Endodermal cell (in vitro differentiated cells): ENCODE measurements around the gene GJC2. TPM values are rescaled to one million over a fixed set of nuclear protein-coding genes. Genes with fewer than 3 reads are reported as not detected.

Experiments used
- DNase-seq: peaks from one replicate; pipeline ENCODE4 v3.0.0-alpha.2; 2017
- H3K27ac ChIP-seq: 2 replicates; pipeline ENCODE4 v1.5.1; 2013; ENCODE audit warnings: mild to moderate bottlenecking, low read depth, low read length, moderate library complexity
- H3K27me3 ChIP-seq: 2 replicates; pipeline ENCODE4 v1.6.1; 2013; ENCODE audit warnings: mild to moderate bottlenecking, low read length, moderate library complexity; ENCODE audit not compliant: insufficient read depth, control insufficient read depth, poor library complexity, severe bottlenecking
- H3K36me3 ChIP-seq: 2 replicates; pipeline ENCODE4 v1.7.0; 2013; ENCODE audit warnings: mild to moderate bottlenecking, low read length, moderate library complexity; ENCODE audit not compliant: control insufficient read depth, insufficient read depth
- H3K4me1 ChIP-seq: one replicate; pipeline ENCODE4 v1.7.0; 2013; ENCODE audit warnings: low read length; ENCODE audit not compliant: control insufficient read depth, insufficient read depth
- H3K4me3 ChIP-seq: 2 replicates; pipeline ENCODE4 v1.5.1; 2013; ENCODE audit warnings: mild to moderate bottlenecking, low read length, moderate library complexity
- H3K9ac ChIP-seq: 2 replicates; pipeline ENCODE4 v1.6.1; 2013; ENCODE audit warnings: mild to moderate bottlenecking, low read length, moderate library complexity; ENCODE audit not compliant: poor library complexity, severe bottlenecking; ENCODE audit errors: extremely low read depth
- H3K9me3 ChIP-seq: 2 replicates; pipeline ENCODE4 v1.6.1; 2013; ENCODE audit warnings: mild to moderate bottlenecking, low read length, moderate library complexity; ENCODE audit not compliant: control insufficient read depth
- H3K27ac Mint-ChIP-seq: 2 replicates; pipeline ENCODE4 v1.8.0; 2020; ENCODE audit warnings: mixed read lengths
- H3K27me3 Mint-ChIP-seq: 2 replicates; pipeline ENCODE4 v1.8.0; 2021; ENCODE audit warnings: mild to moderate bottlenecking, mixed read lengths; ENCODE audit not compliant: insufficient read depth
- H3K36me3 Mint-ChIP-seq: 2 replicates; pipeline ENCODE4 v1.8.0; 2020; ENCODE audit warnings: low read depth, mixed read lengths
- H3K4me1 Mint-ChIP-seq: 2 replicates; pipeline ENCODE4 v1.8.0; 2020; ENCODE audit warnings: mixed read lengths
- H3K4me3 Mint-ChIP-seq: 2 replicates; pipeline ENCODE4 v1.8.0; 2020; ENCODE audit warnings: mild to moderate bottlenecking, moderate library complexity, mixed read lengths
- H3K9me3 Mint-ChIP-seq: 2 replicates; pipeline ENCODE4 v1.8.0; 2020; ENCODE audit warnings: mild to moderate bottlenecking, mixed read lengths
- WGBS, 2 experiments: methylation state at CpG; one replicate each; pipeline versions ENCODE4 v1.1.5 to v1.1.7; 2013; ENCODE audit warnings: missing lambda C conversion rate in 2 of 2, mixed read lengths in 1 of 2; ENCODE audit not compliant: insufficient coverage in 1 of 2, insufficient read length in 1 of 2; 5-methylcytosine and 5-hydroxymethylcytosine counted together
- total RNA-seq, 2 donors: library from RNA; stranded (reverse); fragmentation: NEBNext Ultra II Directional in 1 of 2; extraction: Animal tissue kit (Norgen Biotek cat#: 25700) in 1 of 2; gene quantifications; 2 replicates in 1 of 2; 3 replicates in 1 of 2; pipeline ENCODE4 v1.2.1, GENCODE V29; 2021
- TF ChIP-seq, protein P1 (sequence below): fragments of 200-600 bp; sonication (generic); conservative IDR thresholded peaks from 2 replicates; pipeline ENCODE4 v1.5.0; 2021; ENCODE audit warnings: antibody characterized with exemption, mild to moderate bottlenecking

Gene GJC2
- total RNA-seq, 2 donors from 2014 or later = 0.53 to 0.60 TPM

GRCh38 chr1:228147151-228147693 lies 2.5 kb upstream of the GJC2 start:
- DNase-seq = no peak
- Histone ChIP-seq H3K9me3 (no peaks in the 10 kb centered on the region), H3K27me3 (no peaks in the 10 kb centered on the region), H3K36me3 (peaks cover 4% of the 10 kb centered on the region), H3K9ac (no peak overlapping the region), H3K27ac (no peak overlapping the region), H3K4me3 (no peak overlapping the region), H3K4me1 (peaks cover 3% of the 10 kb centered on the region)
- Mint-ChIP-seq H3K4me3 (no peak overlapping the region), H3K27ac (no peak overlapping the region), H3K9me3 (no peaks in the 10 kb centered on the region), H3K27me3 (no peaks in the 10 kb centered on the region), H3K36me3 (no peaks in the 10 kb centered on the region), H3K4me1 (no peaks in the 10 kb centered on the region)
- 95 to 96% methylated on average over 12 to 20 of the region's 20 CpGs for WGBS, 2 experiments
- TF ChIP-seq, protein P1, sequence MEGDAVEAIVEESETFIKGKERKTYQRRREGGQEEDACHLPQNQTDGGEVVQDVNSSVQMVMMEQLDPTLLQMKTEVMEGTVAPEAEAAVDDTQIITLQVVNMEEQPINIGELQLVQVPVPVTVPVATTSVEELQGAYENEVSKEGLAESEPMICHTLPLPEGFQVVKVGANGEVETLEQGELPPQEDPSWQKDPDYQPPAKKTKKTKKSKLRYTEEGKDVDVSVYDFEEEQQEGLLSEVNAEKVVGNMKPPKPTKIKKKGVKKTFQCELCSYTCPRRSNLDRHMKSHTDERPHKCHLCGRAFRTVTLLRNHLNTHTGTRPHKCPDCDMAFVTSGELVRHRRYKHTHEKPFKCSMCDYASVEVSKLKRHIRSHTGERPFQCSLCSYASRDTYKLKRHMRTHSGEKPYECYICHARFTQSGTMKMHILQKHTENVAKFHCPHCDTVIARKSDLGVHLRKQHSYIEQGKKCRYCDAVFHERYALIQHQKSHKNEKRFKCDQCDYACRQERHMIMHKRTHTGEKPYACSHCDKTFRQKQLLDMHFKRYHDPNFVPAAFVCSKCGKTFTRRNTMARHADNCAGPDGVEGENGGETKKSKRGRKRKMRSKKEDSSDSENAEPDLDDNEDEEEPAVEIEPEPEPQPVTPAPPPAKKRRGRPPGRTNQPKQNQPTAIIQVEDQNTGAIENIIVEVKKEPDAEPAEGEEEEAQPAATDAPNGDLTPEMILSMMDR = no peak

GRCh38 chr1:228147768-228148167 lies 2.0 kb upstream of the GJC2 start:
- peaks cover 3% of the 10 kb centered on the region for H3K4me1 ChIP-seq
- no peaks in the 10 kb centered on the region for H3K4me1 Mint-ChIP-seq
- no peaks in the 10 kb centered on the region for H3K36me3 Mint-ChIP-seq
- H3K27ac Mint-ChIP-seq = no peak overlapping the region
- no peaks in the 10 kb centered on the region for H3K9me3 ChIP-seq
- no peaks in the 10 kb centered on the region for H3K9me3 Mint-ChIP-seq
- H3K27me3 ChIP-seq = no peaks in the 10 kb centered on the region
- H3K27me3 Mint-ChIP-seq = no peaks in the 10 kb centered on the region
- no peak overlapping the region for H3K4me3 ChIP-seq
- no peak for DNase-seq
- TF ChIP-seq, protein P1 = no peak
- no peak overlapping the region for H3K4me3 Mint-ChIP-seq
- H3K27ac ChIP-seq = no peak overlapping the region
- WGBS, 2 experiments = 92% methylated on average over 2 to 4 of the region's 4 CpGs
- no peak overlapping the region for H3K9ac ChIP-seq
- H3K36me3 ChIP-seq = peaks cover 3% of the 10 kb centered on the region

DNA sequence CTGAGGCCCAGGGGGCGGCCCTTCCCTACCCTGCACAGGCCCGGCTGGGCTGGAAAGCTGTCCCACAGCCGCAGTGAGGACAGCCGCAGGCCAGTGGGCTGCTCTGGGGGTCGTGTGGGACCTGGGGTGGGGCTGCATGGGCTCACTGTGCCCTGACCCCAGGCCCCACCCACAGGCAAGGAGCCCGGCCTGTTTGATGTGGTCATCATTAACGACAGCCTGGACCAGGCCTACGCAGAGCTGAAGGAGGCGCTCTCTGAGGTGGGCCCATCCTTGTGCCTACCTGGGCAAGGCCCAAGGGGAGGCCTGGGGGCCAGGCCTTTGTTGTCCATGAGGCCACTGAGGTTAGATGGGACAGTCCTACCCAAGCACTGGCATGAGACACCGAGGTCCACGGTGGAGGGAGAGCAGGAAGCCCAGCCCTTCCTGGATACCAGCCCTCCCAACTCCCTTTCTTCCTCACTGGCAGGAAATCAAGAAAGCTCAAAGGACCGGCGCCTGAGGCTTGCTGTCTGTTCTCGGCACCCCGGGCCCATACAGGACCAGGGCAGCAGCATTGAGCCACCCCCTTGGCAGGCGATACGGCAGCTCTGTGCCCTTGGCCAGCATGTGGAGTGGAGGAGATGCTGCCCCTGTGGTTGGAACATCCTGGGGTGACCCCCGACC lies 1.4 kb upstream of the GJC2 start:
- H3K36me3 ChIP-seq = peaks cover 3% of the 10 kb centered on the region
- H3K4me1 Mint-ChIP-seq = no peaks in the 10 kb centered on the region
- no peak overlapping the region for H3K27ac Mint-ChIP-seq
- H3K27me3 ChIP-seq = no peaks in the 10 kb centered on the region
- no peaks in the 10 kb centered on the region for H3K27me3 Mint-ChIP-seq
- H3K4me3 Mint-ChIP-seq = no peak overlapping the region
- H3K36me3 Mint-ChIP-seq = no peaks in the 10 kb centered on the region
- H3K9me3 Mint-ChIP-seq = no peaks in the 10 kb centered on the region
- TF ChIP-seq, protein P1 = no peak
- H3K4me3 ChIP-seq = no peak overlapping the region
- peaks cover 3% of the 10 kb centered on the region for H3K4me1 ChIP-seq
- WGBS, 2 experiments = 90 to 92% methylated on average over 8 to 18 of the region's 18 CpGs
- no peaks in the 10 kb centered on the region for H3K9me3 ChIP-seq
- no peak overlapping the region for H3K9ac ChIP-seq
- DNase-seq = no peak
- H3K27ac ChIP-seq = no peak overlapping the region
